HG03575 (cell line): ENCODE results near the gene NCKAP5.

Experiments
- ATAC-seq: cut with Tn5 transposase; IDR thresholded peaks from one replicate; pipeline ENCODE4 v1.9.1; 2021; ENCODE audit not compliant: unreplicated experiment, insufficient number of reproducible peaks, low FRiP score; ENCODE audit errors: extremely low read depth

The NCKAP5 gene

GRCh38 chr2:132651115-132652045 lies 916.9 kb downstream of the NCKAP5 start:
- no peak for ATAC-seq

GRCh38 chr2:132646540-132647108 lies 921.6 kb downstream of the NCKAP5 start:
- no peak for ATAC-seq

- no peak for ATAC-seq
Observed at GRCh38 chr2:132645722-132646539, 922.3 kb downstream of the NCKAP5 start.

- no peak for ATAC-seq
Observed at GRCh38 chr2:132645176-132645575, 923.1 kb downstream of the NCKAP5 start.

GRCh38 chr2:132642415-132642814 lies 925.8 kb downstream of the NCKAP5 start:
- no peak for ATAC-seq

- ATAC-seq, result no peak
Observed at GRCh38 chr2:132641819-132642218, 926.4 kb downstream of the NCKAP5 start.

GRCh38 chr2:132640116-132640515 lies 928.1 kb downstream of the NCKAP5 start:
- ATAC-seq, result no peak

GRCh38 chr2:132638313-132639040 lies 929.8 kb downstream of the NCKAP5 start:
- ATAC-seq, result no peak

GRCh38 chr2:132636346-132636745 lies 931.9 kb downstream of the NCKAP5 start:
- ATAC-seq, result no peak

- ATAC-seq, result no peak
Observed at GRCh38 chr2:132633635-132634034, 934.6 kb downstream of the NCKAP5 start.

GRCh38 chr2:132632000-132632649 lies 936.1 kb downstream of the NCKAP5 start:
- ATAC-seq, result no peak

- ATAC-seq, result no peak
Observed at GRCh38 chr2:132627536-132627935, 940.7 kb downstream of the NCKAP5 start.

- no peak for ATAC-seq
Observed at GRCh38 chr2:132623096-132623839, 945.0 kb downstream of the NCKAP5 start.
